ENCODE data around the gene EDIL3. TPM values are rescaled to one million over a fixed set of nuclear protein-coding genes. Genes with fewer than 3 reads are reported as not detected.
"Not testable (repeated sequence)": the region's sequence is repeated elsewhere in the genome, so short reads cannot be mapped to it uniquely, and the experiment has no call there.

EDIL3 gene
- total and polyA plus RNA-seq, 2 of the 8 experiments (the other 6 are each of a cell fraction or from before 2014, with no cell fraction given), result 14.7 to 47.2 TPM

DNA sequence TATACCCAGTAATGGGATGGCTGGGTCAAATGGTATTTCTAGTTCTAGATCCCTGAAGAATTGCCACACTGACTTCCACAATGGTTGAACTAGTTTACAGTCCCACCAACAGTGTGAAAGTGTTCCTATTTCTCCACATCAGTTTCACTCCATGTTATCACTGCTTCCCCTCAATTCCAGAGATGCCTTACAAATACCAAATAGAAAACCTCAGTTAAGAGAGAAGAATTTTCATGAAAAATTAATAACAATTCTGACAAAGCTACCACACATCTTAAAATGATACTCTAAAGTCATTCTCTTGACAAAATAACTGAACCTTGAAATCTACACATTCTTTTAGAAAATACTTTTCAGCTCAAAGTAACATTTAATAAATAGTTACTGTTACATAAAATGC, 74.8 kb downstream of the EDIL3 start:
- H2BK5ac ChIP-seq (ENCODE audit: low read depth, low read length); CTCF ChIA-PET (ENCODE audit: partially characterized antibody); H4K5ac ChIP-seq (ENCODE audit: insufficient read length, low read depth, low read length); H3K4me3 ChIP-seq (ENCODE audit: extremely low read depth in 1 of 4, insufficient read depth in 2 of 4, low read depth in 3 of 4, low read length in 4 of 4); H2BK12ac ChIP-seq (ENCODE audit: low read depth, low read length); H3K4me1 ChIP-seq (replicated peaks in 1 of 4; ENCODE audit: control insufficient read depth in 3 of 4, insufficient read depth in 4 of 4, low read length in 3 of 4); H4K8ac ChIP-seq (ENCODE audit: extremely low read depth, insufficient read depth, low read length); H3K79me1 ChIP-seq (ENCODE audit: low read depth, low read length); H2AK5ac ChIP-seq (ENCODE audit: low read depth, low read length); H4K91ac ChIP-seq (replicated peaks; ENCODE audit: insufficient read length, low read length); FAIRE-seq; H3K56ac ChIP-seq (replicated peaks; ENCODE audit: insufficient read length, low read depth, low read length); H3K79me2 ChIP-seq (ENCODE audit: control insufficient read depth in 1 of 2, insufficient read depth in 2 of 2, low read length in 2 of 2); H4K20me1 ChIP-seq (replicated peaks in 1 of 2; ENCODE audit: control insufficient read depth in 1 of 2, insufficient read depth in 2 of 2, low read length in 2 of 2); H3K18ac ChIP-seq (ENCODE audit: extremely low read depth, low read length); H3K9ac ChIP-seq (replicated peaks in 1 of 4; ENCODE audit: extremely low read depth in 1 of 4, low read depth in 3 of 4, low read length in 3 of 4); H2BK120ac ChIP-seq (replicated peaks; ENCODE audit: low read depth, low read length); H2BK15ac ChIP-seq (ENCODE audit: low read length); H3K4ac ChIP-seq (replicated peaks; ENCODE audit: insufficient read length, low read depth, low read length); H3K9me3 ChIP-seq (ENCODE audit: insufficient read depth in 2 of 2, low read depth in 1 of 2, low read length in 1 of 2); H2AFZ ChIP-seq (ENCODE audit: low read length); H2BK20ac ChIP-seq (ENCODE audit: low read length); H3K27me3 ChIP-seq (replicated peaks in 1 of 4; ENCODE audit: control insufficient read depth in 3 of 4, extremely low read depth in 1 of 4, insufficient read depth in 3 of 4, low read length in 3 of 4); H3K4me2 ChIP-seq (ENCODE audit: insufficient read depth in 1 of 2, low read depth in 2 of 2, low read length in 2 of 2); POLR2A ChIA-PET (ENCODE audit: partially characterized antibody); H3K27ac ChIP-seq (ENCODE audit: low read depth, low read length); DNase-seq (ENCODE audit: low read depth in 1 of 2, low spot score in 2 of 2); H3K36me3 ChIP-seq (ENCODE audit: control insufficient read depth in 2 of 4, insufficient read depth in 4 of 4, low read length in 3 of 4); H3K23me2 ChIP-seq (ENCODE audit: low read depth, low read length); H3K23ac ChIP-seq (ENCODE audit: insufficient read length); H3K14ac ChIP-seq (ENCODE audit: insufficient read length): not testable (repeated sequence)

Measured in H1 (cell line).